GM12874 (cell line): ENCODE measurements around the gene CHCHD1.

Experiments
- CTCF ChIP-seq: IDR thresholded peaks from 2 replicates; pipeline ENCODE4 v1.5.1; 2011; ENCODE audit warnings: low read depth, mild to moderate bottlenecking, control low read depth, low read length, moderate library complexity; ENCODE audit not compliant: insufficient read depth

The CHCHD1 gene

GRCh38 chr10:73781548-73781878 lies 335 bp upstream of the CHCHD1 start:
- no peak for TF ChIP-seq CTCF

- TF ChIP-seq CTCF = no peak
These were observed 869 bp downstream of the CHCHD1 start for GRCh38 chr10:73782749-73783085.

- no peak for TF ChIP-seq CTCF
These were observed 3.4 kb downstream of the CHCHD1 start, which contains the start of gene ZSWIM8 for GRCh38 chr10:73785211-73785720. TSS of gene ZSWIM8 (plus strand) at chr10:73785606. CDS start at chr10:73785879, 273 bp downstream.

- TF ChIP-seq CTCF = no peak
These were observed 4.1 kb downstream of the CHCHD1 start for GRCh38 chr10:73785721-73786511.

- TF ChIP-seq CTCF = no peak
These were observed 4.7 kb downstream of the CHCHD1 start for GRCh38 chr10:73786512-73786885.

- TF ChIP-seq CTCF = no peak
These were observed 7.2 kb downstream of the CHCHD1 start for GRCh38 chr10:73788864-73789658.

GRCh38 chr10:73789659-73790055 lies 7.8 kb downstream of the CHCHD1 start:
- no peak for TF ChIP-seq CTCF
